ENCODE data around the gene CCDC82.

Gene CCDC82

DNA sequence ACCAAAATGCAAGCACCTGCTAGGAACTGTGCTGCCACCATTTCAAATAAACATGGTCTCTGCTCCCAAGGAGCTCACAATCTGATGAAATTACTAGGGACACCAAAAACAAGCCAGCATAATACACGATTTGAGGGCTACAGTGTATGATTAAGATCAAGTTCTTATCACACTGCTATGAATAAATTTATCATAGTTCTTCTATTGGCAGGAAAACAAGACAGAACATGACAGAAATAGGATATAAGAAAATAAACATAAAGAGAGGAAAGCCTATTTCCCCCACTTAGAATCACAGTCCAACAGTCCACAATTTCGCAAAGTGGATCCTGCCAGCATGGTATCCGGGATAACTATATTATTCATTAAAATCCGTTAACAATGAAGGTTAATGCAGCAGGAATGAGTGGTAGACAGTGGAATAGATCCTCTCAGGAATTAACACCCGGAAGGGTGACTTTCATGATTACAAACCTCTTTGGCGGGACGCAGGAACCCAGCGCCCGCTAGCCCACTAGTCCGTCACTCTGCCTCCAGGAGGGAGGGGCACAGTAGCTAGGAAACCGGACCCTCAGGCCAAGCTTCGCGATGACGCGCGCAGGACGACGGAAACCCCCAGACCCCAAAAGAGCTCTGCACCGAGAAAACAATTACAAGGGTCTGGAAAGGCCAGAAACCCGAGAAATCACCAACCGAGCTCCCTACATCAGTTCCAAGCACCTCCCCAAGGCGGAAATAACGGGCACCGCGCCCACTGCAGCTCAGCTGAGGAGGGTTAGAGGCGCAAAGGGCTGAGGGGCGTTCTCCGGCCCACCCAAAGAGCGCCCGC lies 607 bp downstream of the CCDC82 start:
- TF ChIP-seq, protein P1, sequence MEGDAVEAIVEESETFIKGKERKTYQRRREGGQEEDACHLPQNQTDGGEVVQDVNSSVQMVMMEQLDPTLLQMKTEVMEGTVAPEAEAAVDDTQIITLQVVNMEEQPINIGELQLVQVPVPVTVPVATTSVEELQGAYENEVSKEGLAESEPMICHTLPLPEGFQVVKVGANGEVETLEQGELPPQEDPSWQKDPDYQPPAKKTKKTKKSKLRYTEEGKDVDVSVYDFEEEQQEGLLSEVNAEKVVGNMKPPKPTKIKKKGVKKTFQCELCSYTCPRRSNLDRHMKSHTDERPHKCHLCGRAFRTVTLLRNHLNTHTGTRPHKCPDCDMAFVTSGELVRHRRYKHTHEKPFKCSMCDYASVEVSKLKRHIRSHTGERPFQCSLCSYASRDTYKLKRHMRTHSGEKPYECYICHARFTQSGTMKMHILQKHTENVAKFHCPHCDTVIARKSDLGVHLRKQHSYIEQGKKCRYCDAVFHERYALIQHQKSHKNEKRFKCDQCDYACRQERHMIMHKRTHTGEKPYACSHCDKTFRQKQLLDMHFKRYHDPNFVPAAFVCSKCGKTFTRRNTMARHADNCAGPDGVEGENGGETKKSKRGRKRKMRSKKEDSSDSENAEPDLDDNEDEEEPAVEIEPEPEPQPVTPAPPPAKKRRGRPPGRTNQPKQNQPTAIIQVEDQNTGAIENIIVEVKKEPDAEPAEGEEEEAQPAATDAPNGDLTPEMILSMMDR (IDR thresholded peaks at IDR 0.05; ENCODE audit: control insufficient read depth, extremely low read depth, insufficient read depth), result no peak
- no peak for DNase-seq (ENCODE audit: low read depth)
- peak overlapping the region; percentile 93 for H3K4me3 ChIP-seq (ENCODE audit: low read depth, low read length)

DNA sequence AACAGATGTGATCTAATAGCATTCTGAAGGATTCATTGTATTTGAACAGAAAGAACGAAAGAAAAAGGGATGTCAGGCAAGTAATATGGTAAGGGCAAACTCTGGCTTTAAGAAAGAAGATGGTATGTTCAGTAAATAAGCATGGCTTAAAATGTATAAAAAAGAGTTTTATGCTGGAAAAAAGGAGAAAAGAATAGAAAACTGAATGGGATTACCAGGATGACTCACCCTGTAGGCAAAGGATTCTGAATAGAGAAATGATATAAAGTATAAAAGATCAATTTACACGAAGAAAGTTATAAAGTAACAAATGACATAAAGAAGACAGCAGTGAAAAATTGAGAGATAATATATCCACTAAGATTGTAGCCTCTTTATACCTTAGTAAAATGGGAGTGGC lies 4.5 kb downstream of the CCDC82 start:
- no peak for DNase-seq (ENCODE audit: low read depth)
- H3K4me3 ChIP-seq (ENCODE audit: low read depth, low read length), result no peak overlapping the region
- TF ChIP-seq, protein P1 (IDR thresholded peaks at IDR 0.05; ENCODE audit: control insufficient read depth, extremely low read depth, insufficient read depth), result no peak

DNA sequence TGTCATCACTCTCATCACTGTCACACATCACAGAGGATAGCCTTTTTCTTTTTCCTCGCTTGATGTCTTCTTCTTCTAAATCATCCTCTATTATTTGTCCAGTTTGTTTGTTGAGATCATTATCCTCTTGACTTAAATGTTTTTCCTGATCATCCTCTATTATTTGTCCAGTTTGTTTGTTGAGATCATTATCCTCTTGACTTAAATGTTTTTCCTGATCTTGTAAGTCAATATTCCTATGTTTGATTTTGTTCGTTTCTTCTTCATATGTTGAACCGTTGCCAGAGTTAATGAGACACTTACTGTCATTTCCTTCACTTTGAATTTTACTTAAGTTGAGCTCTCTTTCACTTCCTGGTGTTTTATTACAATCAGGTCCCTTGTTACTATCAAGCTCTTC lies 5.6 kb downstream of the CCDC82 start:
- TF ChIP-seq, protein P1 (IDR thresholded peaks at IDR 0.05; ENCODE audit: control insufficient read depth, extremely low read depth, insufficient read depth), result no peak
- no peak overlapping the region for H3K4me3 ChIP-seq (ENCODE audit: low read depth, low read length)
- peak; percentile 93 for DNase-seq (ENCODE audit: low read depth)

DNA sequence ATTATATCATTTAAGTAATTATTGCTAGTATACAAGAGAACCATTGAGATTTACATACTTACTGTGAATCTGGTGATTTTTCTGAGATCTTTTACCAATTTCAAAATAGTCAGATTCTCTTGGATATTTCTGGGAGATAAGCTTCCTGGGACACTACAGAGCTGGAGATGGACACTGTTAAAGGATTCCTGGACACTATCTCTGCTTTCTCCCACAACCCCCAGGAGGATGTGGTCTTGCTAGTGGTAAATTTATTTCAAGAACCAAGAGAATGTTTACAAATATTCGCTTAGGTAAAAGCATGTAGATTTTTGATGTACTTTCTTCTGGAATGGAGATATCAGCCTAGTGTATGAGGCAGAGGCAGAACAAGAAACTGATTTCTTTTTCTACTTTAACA lies 12.9 kb downstream of the CCDC82 start:
- H3K4me3 ChIP-seq (ENCODE audit: low read depth, low read length), result no peak overlapping the region
- TF ChIP-seq, protein P1 (IDR thresholded peaks at IDR 0.05; ENCODE audit: control insufficient read depth, extremely low read depth, insufficient read depth), result no peak
- DNase-seq (ENCODE audit: low read depth), result no peak

DNA sequence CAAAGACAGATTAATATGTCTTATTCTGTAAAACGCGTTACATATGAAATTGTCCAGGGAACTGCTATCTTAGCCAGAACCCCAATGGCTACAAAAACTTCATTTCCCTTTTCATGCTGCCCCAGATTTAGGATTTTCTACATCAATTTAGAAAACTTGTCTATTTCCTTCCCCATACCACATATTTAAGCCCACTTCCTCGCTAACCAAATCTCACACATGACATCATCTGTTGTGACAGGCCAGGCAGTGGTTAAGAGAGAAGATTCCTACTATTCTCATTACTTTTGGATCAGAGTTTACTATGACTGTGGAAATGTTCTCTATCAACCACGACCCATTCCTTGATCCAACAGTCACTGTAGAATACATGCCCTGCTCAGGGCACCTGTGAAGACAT lies 15.9 kb downstream of the CCDC82 start:
- no peak for DNase-seq (ENCODE audit: low read depth)
- TF ChIP-seq, protein P1 (IDR thresholded peaks at IDR 0.05; ENCODE audit: control insufficient read depth, extremely low read depth, insufficient read depth), result no peak
- no peak overlapping the region for H3K4me3 ChIP-seq (ENCODE audit: low read depth, low read length)

DNA sequence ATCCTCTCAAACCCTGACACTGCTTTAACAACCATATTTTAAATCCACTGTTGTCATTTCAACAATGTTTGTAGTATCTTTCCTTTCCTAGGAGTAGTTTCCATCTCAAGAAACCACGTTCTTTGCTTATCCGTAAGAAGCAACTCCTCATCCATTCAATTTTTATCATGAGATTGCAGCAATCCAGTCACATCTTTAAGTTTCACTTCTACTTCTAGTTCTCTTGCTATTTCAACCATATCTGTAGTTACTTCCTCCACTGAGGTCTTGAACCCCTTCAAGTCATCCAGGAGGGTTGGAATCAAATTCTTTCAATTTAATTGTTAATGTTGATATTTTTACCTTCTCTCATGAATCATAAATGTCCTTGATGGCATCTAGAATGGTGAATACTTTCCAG lies 22.4 kb downstream of the CCDC82 start:
- TF ChIP-seq, protein P1 (IDR thresholded peaks at IDR 0.05; ENCODE audit: control insufficient read depth, extremely low read depth, insufficient read depth), result no peak
- H3K4me3 ChIP-seq (ENCODE audit: low read depth, low read length), result no peak overlapping the region
- no peak for DNase-seq (ENCODE audit: low read depth)

DNA sequence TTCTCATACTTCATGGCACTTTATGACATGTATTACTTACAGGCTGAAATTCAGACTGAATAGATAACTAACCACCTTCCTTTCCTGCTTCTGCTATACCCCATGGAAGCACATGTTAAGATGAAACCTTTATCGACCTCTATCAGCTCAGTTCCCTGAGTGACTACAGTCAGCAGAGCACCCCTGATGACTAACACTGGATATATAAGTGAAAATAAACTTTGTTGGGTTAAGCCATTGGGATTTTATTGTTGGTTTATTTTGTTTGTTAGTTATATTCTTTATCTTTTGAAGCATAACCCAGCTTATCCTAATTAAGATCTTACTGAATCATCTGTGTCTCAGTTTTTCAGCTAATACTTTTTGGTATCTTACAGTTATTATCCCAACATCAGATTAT lies 23.7 kb downstream of the CCDC82 start:
- no peak for DNase-seq (ENCODE audit: low read depth)
- TF ChIP-seq, protein P1 (IDR thresholded peaks at IDR 0.05; ENCODE audit: control insufficient read depth, extremely low read depth, insufficient read depth), result no peak
- no peak overlapping the region for H3K4me3 ChIP-seq (ENCODE audit: low read depth, low read length)

Data from LNCaP clone FGC (cell line).